Midbrain (tissue), 1 donor: ENCODE measurements around the gene DCAF16.
A peak's percentile ranks its signal among the peaks of the same experiment; 100 is the strongest.
"Not testable (repeated sequence)": the region's sequence is repeated elsewhere in the genome, so short reads cannot be mapped to it uniquely, and the experiment has no call there.

Experiments used
- DNase-seq: peaks from one replicate; lab custom pipeline; 2025; lab: John Stamatoyannopoulos, UW

DCAF16 gene

GRCh38 chr4:17810260-17811077 lies at the start of gene DCAF16, which contains the start of gene NCAPG:
TSS of gene DCAF16 (minus strand) at chr4:17810757. CDS start at chr4:17804141, 6,616 bp downstream.
TSS of gene NCAPG (plus strand) at chr4:17810979. CDS start at chr4:17811078, 99 bp downstream.
- peak; percentile 100 for DNase-seq

- no peak for DNase-seq
Observed at GRCh38 chr4:17859793-17860406, 49.3 kb upstream of the DCAF16 start.

- no peak for DNase-seq
Observed at GRCh38 chr4:17854036-17854435, 43.5 kb upstream of the DCAF16 start.

GRCh38 chr4:17851959-17852358 lies 41.4 kb upstream of the DCAF16 start:
- no peak for DNase-seq

GRCh38 chr4:17850295-17850694 lies 39.7 kb upstream of the DCAF16 start:
- DNase-seq, result not testable (repeated sequence)

- DNase-seq, result no peak
Observed at GRCh38 chr4:17846266-17846665, 35.7 kb upstream of the DCAF16 start.

- DNase-seq, result no peak
Observed at GRCh38 chr4:17823871-17824669, 13.5 kb upstream of the DCAF16 start.

GRCh38 chr4:17817027-17817426 lies 6.5 kb upstream of the DCAF16 start:
- DNase-seq, result peak; percentile 60

- DNase-seq, result no peak
Observed at GRCh38 chr4:17816142-17816541, 5.6 kb upstream of the DCAF16 start.

- DNase-seq, result no peak
Observed at GRCh38 chr4:17814140-17814539, 3.6 kb upstream of the DCAF16 start.

GRCh38 chr4:17812801-17813200 lies 2.2 kb upstream of the DCAF16 start:
- DNase-seq, result no peak

- DNase-seq, result no peak
Observed at GRCh38 chr4:17812125-17812524, 1.6 kb upstream of the DCAF16 start.

- no peak for DNase-seq
Observed at GRCh38 chr4:17811078-17811603, 584 bp upstream of the DCAF16 start.

GRCh38 chr4:17809667-17810066 lies 890 bp downstream of the DCAF16 start:
- no peak for DNase-seq

- DNase-seq, result no peak
Observed at GRCh38 chr4:17807446-17807845, 3.1 kb downstream of the DCAF16 start.

GRCh38 chr4:17805580-17806155 lies 4.9 kb downstream of the DCAF16 start:
- no peak for DNase-seq

GRCh38 chr4:17797808-17798207 lies 12.7 kb downstream of the DCAF16 start:
- DNase-seq, result no peak

- DNase-seq, result no peak
Observed at GRCh38 chr4:17794730-17795129, 15.8 kb downstream of the DCAF16 start.

- no peak for DNase-seq
Observed at GRCh38 chr4:17788956-17789355, 21.6 kb downstream of the DCAF16 start.

GRCh38 chr4:17787315-17787714 lies 23.2 kb downstream of the DCAF16 start:
- DNase-seq, result no peak

- DNase-seq, result no peak
Observed at GRCh38 chr4:17786567-17786966, 24.0 kb downstream of the DCAF16 start.

- DNase-seq, result no peak
Observed at GRCh38 chr4:17785858-17786257, 24.7 kb downstream of the DCAF16 start.
